GM21529 (cell line): ENCODE measurements around the gene RELA.

Source experiments
- ATAC-seq: cut with Tn5 transposase; IDR thresholded peaks from one replicate; pipeline ENCODE4 v1.9.1; 2021; ENCODE audit not compliant: unreplicated experiment

Gene RELA

DNA sequence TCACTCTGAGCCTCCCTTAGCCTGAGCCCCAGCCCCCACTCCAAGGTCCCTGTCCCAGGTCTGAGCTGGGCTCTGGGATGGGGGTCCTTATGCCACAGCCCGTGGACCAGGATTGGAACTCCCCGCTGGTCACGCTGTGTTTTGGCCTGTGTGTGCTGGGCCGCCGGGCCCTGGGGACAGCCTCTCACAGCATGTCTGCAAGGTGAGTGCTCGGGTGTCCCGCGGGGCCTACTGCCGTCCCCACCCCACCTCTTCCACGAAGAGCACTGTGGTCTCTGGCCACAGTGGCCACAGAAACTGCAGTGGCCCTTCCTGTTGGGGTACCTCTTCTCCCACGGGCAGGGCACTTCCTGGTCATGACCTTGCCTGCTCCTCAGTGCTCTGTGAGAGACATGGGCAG, 28.3 kb downstream of the RELA start:
- ATAC-seq: no peak

DNA sequence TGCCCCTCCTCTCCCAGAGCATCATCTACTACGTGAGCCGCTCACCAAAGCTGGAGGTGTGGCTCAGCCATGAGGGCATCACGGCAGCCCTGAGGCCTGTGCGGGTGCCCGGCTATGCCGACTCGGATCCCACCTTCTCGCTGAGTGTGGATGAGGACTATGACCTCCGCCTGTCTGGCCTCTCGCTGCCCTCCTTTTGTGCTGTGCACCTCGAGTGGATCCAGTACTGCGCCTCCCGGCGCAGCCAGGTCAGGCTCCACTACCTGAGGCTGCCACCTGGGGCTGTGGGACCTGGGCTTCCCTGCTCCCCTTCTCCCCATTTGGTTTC, 28.6 kb downstream of the RELA start:
- no peak for ATAC-seq

DNA sequence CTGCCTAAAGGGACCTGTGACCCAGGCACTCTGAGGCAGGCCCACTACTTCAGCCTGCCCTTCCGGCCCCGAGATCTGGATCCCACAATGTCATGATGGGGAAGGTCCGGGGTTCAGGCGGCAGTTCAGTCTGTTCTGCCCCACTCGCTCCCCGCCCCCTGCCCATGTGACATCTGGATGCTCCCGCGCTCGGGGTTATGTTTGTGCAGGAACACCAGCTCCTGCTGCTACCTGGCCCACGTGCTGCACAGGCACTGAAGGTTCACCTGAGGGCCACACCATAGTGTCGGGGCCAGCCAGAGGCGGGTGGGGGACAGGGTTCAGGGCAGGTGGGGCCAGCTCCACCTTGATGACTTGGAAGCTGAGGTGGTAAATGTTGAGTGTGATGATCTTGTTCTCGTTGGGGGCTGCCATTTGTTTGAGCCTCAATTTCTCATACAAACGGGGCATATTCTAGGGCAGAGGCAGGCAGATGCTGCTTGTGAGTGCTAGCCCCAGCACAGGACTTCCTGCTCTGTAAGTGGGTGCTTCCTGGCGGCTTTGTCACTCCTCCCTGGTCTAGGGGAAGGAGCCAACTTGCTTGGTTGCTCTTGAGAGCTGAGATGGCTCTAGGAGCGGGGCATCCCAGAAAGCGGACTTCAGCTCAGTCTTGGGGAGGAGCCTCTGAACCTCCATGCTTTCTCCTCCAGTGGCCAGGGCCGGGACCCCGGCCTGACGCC, 29.2 kb downstream of the RELA start:
- ATAC-seq: no peak

DNA sequence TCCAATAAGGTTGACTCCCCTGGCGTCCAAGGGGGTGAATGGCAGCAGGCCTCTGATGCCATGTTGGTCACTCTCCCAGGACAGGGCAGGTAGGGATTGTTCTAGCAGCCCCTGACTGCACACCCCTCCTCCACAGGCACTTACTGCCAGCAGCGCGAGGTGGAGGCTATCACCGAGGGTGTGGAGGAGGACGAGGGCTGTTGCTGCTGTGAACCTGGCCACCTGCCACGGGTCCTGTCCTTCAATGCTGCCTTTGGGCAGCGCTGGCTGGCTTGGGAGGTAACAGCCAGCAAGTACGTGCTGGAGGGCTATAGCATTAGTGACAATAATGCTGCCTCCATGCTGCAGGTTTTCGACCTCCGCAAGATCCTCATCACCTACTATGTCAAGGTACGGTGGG, 32.5 kb downstream of the RELA start:
- ATAC-seq: no peak

DNA sequence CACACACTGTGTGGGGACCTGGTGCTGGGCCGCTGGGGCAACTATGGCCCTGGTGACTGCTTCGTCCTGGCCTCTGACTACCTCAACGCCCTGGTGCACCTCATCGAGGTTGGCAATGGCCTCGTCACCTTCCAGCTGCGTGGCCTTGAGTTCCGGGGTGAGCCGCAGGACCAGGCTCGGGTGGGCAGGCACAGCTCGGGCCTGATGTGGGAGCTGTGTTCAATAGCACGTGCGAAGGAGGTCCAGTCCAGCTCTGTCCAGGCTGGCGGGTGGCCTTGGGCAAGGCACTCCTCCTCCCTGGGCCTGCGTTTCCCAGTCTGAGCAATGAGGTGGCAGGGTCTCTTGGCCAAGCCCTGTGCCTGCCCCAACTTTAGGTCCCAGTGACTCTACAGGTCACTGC, 33.1 kb downstream of the RELA start:
- no peak for ATAC-seq

DNA sequence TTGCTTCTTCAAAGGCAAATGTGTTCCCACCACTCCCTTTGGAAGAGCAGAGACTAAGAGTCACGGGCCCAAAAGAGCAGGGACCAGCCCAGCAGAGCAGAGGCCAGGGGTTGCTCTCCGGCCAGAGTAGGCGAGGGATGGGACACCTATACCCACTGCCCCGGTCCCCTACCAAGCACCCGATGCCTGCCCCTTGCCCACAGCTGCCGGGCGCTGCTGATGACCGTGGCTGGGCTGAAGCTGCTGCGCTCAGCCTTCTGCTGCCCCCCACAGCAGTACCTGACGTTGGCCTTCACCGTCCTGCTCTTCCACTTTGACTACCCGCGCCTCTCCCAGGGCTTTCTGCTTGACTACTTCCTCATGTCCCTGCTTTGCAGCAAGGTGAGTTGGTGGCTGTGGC, 35.5 kb downstream of the RELA start:
- no peak for ATAC-seq

DNA sequence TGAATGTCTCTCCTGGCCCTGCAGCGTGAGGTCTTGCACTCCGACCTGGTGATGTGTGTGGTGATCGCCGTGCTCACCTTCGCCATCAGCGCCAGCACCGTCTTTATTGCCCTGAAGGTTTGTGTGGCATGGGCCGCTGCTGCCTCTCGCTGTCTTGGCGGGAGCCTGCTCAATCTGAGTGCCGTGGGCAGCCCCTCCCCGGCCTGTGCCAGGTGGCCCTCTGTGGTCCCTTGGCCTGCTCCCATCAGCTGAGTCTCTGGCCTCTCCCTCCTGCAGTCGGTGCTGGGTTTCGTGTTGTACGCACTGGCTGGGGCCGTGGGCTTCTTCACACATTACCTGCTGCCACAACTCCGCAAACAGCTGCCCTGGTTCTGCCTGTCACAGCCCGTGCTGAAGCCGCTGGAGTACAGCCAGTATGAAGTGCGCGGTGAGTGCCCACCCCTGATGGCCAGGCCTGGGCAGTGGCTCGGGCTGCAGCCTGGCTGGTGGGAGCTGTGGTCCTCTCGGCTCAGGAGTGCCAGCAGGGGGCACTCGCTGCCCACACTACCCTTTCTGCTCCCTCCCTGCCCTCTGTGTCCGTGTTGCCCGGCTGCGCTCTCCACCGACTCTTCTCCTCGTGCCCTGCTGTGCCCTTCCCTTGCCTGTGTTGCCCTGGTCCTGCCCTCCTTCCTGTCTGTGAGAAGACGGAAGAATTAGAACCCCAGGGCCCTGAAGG, 36.9 kb downstream of the RELA start:
- ATAC-seq: no peak

DNA sequence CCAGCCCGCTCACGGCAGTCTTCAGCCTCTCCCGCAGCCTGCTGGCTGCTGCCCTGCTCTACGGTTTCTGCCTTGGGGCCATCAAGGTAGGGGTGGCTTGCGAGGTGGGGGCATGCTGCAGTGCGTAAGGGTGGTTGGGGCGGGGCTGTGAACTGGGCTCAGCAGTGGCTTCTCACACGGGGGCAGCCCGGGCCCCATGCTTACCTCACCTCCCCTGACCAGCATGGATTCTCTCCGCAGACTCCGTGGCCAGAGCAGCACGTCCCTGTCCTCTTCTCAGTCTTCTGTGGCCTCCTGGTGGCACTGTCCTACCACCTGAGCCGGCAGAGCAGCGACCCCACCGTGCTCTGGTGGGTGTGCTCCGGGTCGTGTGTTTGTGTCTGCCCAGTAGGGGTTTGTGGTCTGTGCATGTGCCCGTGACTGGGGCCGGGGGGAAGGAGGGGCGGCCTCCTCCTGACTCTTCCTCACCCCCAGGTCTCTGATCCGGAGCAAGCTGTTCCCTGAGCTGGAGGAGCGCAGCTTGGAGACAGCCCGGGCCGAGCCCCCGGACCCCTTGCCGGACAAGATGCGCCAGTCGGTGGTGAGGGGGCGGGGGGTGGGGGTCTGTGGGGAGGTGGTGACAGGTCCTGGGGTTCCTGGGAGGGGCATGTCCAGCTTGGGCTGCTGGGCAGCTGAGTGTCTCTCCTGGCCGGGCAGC, 37.6 kb downstream of the RELA start:
- no peak for ATAC-seq

DNA sequence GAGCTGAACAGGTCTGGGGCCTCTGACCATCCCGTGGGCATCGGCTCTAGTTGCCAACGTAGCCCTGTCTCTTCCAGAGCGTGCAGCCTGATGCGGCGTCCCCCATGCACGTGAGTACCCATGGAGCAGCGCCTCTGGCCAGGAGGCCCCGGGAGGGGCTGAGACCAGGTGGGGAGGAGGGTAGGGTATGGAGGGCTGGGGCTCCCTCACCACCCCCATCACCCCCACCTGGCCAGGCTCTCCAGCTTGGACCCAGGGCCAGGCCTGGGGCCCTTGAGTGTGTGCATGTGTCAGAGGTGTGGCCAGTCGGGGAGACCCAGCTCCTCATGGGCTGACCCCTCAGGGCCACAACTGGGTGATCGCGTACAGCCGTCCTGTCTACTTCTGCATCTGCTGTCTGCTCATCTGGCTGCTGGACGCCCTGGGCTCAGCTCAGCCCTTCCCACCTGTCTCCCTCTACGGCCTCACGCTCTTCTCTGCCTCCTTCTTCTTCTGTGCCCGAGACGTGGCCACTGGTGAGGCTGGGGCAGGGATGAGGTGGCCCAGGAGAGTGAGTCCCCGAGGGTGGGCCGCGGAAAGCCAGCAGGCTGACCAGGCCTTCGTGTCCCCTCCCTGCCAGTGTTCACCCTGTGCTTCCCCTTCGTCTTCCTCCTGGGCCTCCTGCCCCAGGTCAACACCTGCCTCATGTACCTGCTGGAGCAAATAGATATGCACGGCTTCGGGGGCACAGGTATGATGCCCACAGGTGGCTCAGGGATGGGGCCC, 38.7 kb downstream of the RELA start:
- no peak for ATAC-seq

DNA sequence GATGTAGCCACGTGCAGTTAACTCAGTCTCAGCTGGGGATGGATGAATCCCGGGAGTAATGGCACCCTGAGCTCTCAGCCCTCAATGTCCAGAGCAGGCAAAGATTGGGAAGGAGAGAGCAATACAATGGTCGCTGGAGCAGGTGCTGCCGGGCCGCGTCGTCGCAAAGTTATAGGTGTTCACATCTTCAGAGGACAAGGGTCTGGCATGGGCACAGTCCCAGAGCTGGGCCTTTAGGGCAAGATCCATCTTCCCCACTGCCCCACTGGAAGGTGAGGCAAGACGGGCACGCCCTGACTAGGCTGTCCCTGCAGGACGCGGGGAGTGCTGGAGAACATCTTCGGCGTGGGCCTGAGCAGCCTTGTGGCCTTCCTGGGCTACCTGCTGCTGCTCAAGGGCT, 39.5 kb downstream of the RELA start:
- ATAC-seq: no peak

DNA sequence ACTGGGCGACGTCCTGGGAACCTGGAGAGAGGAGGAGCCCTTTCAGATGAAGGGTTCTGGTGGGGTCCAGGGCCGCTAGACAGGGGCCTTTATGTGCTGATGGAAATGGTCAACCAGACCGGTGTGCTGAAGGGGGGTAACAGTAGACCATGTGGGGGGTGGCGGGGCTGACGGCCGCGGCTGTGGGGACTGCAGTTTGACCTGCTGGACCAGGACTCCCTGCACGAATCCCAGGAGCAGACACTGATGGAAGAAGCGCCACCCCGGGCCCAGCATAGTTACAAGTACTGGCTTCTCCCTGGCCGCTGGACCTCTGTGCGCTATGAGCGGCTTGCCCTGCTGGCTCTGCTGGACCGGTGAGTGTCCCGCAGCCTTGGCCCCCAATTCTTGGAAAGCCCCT, 40.7 kb downstream of the RELA start:
- no peak for ATAC-seq

DNA sequence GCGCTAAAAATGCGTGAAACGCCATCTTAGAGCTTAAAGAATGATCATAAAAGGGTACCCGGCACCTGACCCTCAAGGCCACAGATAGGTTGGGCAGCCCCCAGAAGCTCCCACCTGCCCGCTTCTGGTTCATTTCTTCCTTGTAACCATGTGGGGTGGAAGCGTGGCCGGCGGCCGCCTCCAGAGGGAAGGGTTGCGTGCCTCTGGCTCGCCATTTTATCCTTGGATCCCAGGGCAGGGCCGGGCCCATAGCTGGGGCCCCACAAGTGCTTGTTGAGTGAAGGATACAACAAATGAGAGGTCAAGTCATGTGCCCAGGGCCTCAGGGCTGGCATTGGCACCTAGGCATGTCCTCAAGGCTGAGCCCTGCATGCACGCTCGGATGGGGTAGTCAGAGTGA, 41.3 kb downstream of the RELA start:
- no peak for ATAC-seq

DNA sequence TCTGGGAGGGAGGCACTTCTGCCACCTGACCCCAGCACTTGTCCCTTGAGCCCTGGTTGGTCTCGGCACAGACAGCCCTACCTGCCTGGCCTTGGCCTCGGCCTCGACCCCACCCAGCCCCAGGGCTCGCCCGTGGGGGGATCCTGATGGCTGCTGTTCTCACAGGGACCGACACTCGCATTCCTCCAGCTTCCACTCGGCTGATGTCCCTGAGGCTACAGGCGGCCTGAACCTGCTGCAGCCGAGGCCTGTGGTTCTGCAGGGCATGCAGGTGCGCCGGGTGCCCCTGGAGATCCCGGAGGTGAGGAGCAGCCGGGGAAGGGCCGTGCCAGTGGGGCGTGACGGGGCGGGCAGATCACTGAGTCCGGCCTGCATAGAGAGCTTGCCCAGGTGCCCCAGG, 42.0 kb downstream of the RELA start:
- ATAC-seq: no peak

DNA sequence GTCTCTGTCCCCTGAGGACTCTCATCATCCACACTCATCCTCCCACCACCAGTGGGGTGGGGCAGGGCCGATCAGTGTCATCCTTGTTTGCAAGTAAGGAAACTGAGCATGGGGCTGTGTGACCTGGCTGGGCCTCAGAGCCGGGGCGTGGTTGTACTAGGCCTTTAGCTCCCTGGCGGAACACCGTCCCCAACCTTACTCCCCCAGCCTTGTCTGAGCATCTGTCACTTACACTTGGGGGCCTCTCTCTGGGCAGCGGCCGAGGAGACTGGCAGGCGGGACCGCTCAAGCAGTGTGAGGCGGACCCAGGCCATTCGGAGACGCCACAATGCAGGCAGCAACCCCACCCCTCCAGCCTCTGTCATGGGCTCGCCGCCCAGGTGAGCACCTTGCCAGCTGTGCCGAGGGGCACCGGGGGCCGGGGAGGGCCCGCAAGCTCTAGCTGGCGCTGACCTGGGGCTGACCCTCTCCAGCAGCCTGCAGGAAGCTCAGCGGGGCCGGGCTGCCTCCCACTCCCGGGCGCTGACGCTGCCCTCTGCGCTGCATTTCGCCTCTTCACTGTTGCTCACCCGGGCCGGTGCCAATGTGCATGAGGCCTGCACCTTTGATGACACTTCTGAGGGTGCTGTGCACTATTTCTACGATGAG, 43.3 kb downstream of the RELA start:
- ATAC-seq: no peak

DNA sequence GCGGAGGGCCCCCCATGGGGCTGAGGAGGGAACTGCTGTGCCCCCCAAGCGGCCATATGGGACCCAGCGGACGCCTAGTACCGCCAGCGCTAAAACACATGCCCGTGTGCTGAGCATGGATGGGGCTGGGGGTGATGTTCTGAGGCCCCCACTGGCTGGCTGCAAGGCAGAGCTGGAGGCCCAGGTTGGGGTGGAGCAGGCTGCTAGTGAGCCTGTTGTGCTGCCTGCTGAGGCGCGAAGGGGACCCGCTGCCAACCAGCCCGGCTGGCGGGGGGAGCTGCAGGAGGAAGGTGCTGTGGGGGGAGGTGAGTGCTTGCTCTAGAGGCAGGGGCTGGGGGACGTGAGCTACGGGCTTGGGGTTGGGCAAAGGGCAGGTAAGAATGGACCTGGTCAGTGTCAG, 44.0 kb downstream of the RELA start:
- ATAC-seq: no peak

DNA sequence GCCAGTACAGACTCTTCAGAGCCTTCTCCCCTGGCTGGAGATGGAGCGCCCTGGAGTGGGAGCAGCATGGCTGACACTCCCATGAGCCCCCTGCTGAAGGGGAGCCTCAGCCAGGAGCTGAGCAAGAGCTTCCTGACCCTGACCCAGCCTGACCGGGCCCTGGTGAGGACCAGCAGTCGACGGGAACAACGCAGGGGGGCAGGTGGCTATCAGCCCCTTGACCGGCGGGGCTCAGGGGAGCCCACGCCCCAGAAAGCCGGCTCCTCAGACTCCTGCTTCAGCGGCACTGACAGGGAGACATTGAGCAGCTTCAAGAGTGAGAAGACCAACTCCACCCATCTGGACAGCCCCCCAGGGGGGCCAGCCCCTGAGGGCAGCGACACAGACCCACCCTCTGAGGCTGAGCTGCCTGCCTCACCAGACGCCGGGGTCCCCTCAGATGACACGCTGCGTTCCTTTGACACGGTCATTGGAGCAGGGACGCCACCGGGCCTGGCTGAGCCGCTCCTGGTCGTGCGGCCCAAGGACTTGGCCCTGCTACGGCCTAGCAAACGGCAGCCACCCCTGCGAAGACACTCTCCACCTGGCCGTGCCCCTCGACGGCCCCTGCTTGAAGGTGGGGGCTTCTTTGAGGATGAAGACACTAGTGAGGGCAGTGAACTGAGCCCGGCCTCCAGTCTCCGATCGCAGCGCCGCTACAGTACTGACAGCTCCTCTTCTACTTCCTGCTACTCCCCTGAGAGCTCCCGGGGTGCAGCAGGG, 44.5 kb downstream of the RELA start:
- no peak for ATAC-seq

DNA sequence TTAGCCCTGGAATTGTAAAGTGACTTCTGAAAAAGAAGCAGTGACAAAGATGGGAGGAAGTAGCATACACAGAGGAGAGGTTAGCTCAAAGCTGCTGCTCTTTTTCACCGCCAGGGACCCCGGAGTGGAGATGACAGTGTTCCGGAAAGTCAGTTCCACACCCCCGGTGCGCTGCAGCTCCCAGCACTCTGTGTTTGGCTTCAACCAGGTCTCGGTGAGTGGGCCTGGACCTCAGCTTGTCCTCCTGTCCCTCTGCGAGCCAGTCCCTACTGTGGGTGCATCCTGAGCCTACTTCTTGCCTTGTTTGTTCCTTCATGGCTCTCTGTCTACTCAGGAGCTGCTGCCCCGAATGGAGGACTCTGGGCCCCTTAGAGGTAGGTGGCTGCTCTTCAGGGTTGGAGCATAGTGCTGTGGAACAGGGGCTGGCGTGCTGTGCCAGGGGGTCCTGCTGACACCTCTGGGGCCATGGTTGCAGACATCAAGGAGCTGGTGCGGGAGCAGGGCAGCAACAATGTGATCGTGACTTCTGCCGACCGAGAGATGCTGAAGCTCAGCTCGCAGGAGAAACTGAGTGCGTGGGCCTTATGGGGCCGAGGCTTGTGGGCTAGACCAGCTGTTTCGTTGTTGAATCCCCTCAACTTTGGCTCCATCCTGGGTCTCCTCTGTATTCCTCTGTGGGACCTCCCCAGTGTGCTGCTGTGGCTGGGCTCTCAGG, 45.4 kb downstream of the RELA start:
- ATAC-seq: no peak

DNA sequence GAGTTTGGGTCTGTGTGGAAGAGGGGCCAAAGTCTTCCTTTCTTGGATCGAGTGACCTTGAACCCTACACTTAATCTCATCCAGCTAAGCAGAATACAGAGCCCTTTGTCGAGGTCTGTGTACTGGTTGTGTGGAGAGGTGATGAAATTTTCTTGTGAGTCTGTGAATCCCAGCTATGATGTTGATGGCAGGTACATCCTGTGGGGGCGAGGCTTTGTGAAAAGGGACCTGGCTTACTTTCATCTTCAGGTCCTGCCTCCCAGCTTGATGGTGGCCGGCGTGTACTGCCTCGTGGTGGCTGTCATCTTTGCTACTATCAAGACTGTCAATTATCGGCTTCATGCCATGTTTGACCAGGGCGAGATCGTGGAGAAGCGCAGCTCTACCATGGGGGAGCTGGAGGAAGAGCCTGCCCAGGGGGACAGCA, 46.1 kb downstream of the RELA start:
- ATAC-seq: no peak

DNA sequence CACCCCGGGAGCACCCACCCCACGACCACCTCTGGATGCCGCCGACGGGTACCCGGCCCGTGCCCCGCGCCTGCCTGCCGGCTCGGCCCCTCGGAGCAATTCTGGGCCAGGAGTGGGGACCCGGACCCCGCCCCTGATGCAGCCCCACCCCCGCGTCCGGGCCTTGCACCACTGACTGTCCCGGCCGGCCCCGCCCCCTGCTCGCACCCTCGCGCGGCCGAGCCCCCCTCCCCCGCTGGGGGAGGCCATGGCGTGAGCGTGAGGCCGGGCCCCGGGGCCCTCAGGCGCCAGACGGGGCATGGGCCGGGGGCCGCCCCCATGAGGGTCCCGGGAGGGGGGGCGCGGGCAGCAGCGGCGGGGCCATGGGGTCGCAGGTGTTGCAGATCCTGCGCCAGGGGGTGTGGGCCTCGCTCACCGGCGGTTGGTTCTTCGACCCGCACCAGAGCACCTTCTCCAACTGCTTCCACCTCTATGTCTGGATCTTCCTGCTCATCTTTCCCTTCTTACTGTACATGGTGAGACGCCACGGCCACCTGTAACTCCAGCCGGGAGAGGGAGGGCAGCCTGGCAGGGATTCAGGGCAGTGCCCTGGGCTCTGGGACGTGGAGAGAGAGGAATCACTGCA, 46.7 kb downstream of the RELA start:
- peak; percentile 1 for ATAC-seq
